Measurements from ENCODE around the gene IL36B.

GRCh38 chr2:112977559-112978056 is 75.1 kb downstream of the IL36B start, which contains the start of gene IL36G:
- TF ChIP-seq, protein P1, sequence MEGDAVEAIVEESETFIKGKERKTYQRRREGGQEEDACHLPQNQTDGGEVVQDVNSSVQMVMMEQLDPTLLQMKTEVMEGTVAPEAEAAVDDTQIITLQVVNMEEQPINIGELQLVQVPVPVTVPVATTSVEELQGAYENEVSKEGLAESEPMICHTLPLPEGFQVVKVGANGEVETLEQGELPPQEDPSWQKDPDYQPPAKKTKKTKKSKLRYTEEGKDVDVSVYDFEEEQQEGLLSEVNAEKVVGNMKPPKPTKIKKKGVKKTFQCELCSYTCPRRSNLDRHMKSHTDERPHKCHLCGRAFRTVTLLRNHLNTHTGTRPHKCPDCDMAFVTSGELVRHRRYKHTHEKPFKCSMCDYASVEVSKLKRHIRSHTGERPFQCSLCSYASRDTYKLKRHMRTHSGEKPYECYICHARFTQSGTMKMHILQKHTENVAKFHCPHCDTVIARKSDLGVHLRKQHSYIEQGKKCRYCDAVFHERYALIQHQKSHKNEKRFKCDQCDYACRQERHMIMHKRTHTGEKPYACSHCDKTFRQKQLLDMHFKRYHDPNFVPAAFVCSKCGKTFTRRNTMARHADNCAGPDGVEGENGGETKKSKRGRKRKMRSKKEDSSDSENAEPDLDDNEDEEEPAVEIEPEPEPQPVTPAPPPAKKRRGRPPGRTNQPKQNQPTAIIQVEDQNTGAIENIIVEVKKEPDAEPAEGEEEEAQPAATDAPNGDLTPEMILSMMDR (IDR thresholded peaks at IDR 0.05; ENCODE audit: insufficient read depth, low read depth, low read length): no peak
- no peak for TF ChIP-seq EZH2 (IDR thresholded peaks at IDR 0.05; ENCODE audit: insufficient read depth, low read length)

All from astrocyte (in vitro differentiated cells and primary cell).